Measurements from ENCODE around the gene SNAPIN. TPM values are rescaled to one million over a fixed set of nuclear protein-coding genes. Genes with fewer than 3 reads are reported as not detected.

Gene SNAPIN
- total RNA-seq, 1 experiment from 2014 or later: 23.4 TPM

DNA sequence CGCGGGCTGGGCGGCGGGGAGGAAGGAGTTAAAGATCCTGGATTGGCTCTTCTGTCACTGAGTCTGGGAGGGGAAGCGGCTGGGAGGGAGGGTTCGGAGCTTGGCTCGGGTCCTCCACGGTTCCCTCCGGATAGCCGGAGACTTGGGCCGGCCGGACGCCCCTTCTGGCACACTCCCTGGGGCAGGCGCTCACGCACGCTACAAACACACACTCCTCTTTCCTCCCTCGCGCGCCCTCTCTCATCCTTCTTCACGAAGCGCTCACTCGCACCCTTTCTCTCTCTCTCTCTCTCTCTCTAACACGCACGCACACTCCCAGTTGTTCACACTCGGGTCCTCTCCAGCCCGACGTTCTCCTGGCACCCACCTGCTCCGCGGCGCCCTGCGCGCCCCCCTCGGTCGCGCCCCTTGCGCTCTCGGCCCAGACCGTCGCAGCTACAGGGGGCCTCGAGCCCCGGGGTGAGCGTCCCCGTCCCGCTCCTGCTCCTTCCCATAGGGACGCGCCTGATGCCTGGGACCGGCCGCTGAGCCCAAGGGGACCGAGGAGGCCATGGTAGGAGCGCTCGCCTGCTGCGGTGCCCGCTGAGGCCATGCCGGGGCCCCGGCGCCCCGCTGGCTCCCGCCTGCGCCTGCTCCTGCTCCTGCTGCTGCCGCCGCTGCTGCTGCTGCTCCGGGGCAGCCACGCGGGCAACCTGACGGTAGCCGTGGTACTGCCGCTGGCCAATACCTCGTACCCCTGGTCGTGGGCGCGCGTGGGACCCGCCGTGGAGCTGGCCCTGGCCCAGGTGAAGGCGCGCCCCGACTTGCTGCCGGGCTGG, 20.2 kb downstream of the SNAPIN start, which contains the start of gene NPR1 (continued):
- TF ChIP-seq, protein P1, sequence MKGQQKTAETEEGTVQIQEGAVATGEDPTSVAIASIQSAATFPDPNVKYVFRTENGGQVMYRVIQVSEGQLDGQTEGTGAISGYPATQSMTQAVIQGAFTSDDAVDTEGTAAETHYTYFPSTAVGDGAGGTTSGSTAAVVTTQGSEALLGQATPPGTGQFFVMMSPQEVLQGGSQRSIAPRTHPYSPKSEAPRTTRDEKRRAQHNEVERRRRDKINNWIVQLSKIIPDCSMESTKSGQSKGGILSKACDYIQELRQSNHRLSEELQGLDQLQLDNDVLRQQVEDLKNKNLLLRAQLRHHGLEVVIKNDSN (CRISPR knock-in tag; IDR thresholded peaks at IDR 0.05): peak; percentile 41; the same call in 1 of the 2 replicates
- TF ChIP-seq ETV6 (CRISPR knock-in tag; IDR thresholded peaks at IDR 0.05): 0 out of 2 replicates have a peak, but pooled peaks have one; percentile 14
- 0 out of 2 replicates have a peak, but pooled peaks have one; percentile 70 for TF ChIP-seq JUN (CRISPR knock-in tag; IDR thresholded peaks at IDR 0.05)
- peak; percentile 65 for TF ChIP-seq MAX (CRISPR knock-in tag; IDR thresholded peaks at IDR 0.05)
- TF ChIP-seq RELA (CRISPR knock-in tag; IDR thresholded peaks at IDR 0.05; ENCODE audit: borderline replicate concordance): 0 out of 2 replicates have a peak, but pooled peaks have one; percentile 7
- TF ChIP-seq ATF3 (CRISPR knock-in tag; conservative IDR thresholded peaks at IDR 0.05): no peak
- peak; percentile 96 for TF ChIP-seq ZNF423 (CRISPR knock-in tag; IDR thresholded peaks at IDR 0.05)
- 0 out of 2 replicates have a peak, but pooled peaks have one; percentile 27 for TF ChIP-seq NR3C1 (CRISPR knock-in tag; conservative IDR thresholded peaks at IDR 0.05; ENCODE audit: low read depth)
- no peak for TF ChIP-seq EMX1 (CRISPR knock-in tag; IDR thresholded peaks at IDR 0.05)

DNA sequence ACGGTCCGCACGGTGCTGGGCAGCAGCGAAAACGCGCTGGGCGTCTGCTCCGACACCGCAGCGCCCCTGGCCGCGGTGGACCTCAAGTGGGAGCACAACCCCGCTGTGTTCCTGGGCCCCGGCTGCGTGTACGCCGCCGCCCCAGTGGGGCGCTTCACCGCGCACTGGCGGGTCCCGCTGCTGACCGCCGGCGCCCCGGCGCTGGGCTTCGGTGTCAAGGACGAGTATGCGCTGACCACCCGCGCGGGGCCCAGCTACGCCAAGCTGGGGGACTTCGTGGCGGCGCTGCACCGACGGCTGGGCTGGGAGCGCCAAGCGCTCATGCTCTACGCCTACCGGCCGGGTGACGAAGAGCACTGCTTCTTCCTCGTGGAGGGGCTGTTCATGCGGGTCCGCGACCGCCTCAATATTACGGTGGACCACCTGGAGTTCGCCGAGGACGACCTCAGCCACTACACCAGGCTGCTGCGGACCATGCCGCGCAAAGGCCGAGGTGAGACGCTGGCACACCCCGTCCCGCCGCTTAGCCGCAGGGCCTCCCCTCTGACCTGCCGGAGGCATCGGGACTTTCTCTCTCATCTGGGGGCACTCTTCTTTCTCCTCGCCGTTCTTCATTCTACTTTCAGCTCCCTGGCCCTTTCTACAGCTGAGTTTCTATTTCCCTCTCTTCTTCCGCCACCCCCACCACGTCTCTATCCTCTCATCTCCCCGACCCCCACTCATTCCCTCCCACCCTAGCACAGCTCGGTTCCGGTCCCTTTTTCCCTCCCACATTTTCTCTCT, 21.0 kb downstream of the SNAPIN start:
- CTCF ChIA-PET: interaction anchor here (0.6 to 4.7 kb wide), 27 partner anchors 12 to 324 kb away, joined by 3 to 52 read pairs (median 6); partner anchors contain the start of genes CHTOP, INTS3, RAB13 and S100A13
- Mint-ChIP-seq H3K36me3 (peaks cover 7% of the 10 kb centered on the region; the same call in 1 of the 2 replicates), H3K4me3 (peak overlapping the region; percentile 87), H3K27me3 (ENCODE audit: low read depth) (peaks cover 24% of the 10 kb centered on the region), H3K27ac (no peak overlapping the region), H3K9me3 (no peaks in the 10 kb centered on the region), H3K4me1 (peaks cover 18% of the 10 kb centered on the region)
- DNase-seq (ENCODE audit: low spot score) (peak; percentile 30), ATAC-seq (peak; percentile 20)
- POLR2A ChIA-PET: interaction anchor here (0.7 to 2.2 kb wide), 7 partner anchors 15 to 104 kb away, joined by 3 to 10 read pairs (median 3); partner anchors contain the start of genes INTS3 and SLC27A3
- TF ChIP-seq ZNF263 (CRISPR knock-in tag; IDR thresholded peaks at IDR 0.05; ENCODE audit: low read depth) (0 out of 2 replicates have a peak, but pooled peaks have one; percentile 40), ZBTB21 (CRISPR knock-in tag; IDR thresholded peaks at IDR 0.05; ENCODE audit: borderline replicate concordance) (0 out of 2 replicates have a peak, but pooled peaks have one; percentile 38), TP53 (CRISPR knock-in tag; IDR thresholded peaks at IDR 0.05) (peak; percentile 47; the same call in 1 of the 2 replicates), OVOL2 (CRISPR knock-in tag; IDR thresholded peaks at IDR 0.05; ENCODE audit: borderline replicate concordance) (no peak), MYBL2 (CRISPR knock-in tag; IDR thresholded peaks at IDR 0.05) (no peak)
- TF ChIP-seq, protein P2, sequence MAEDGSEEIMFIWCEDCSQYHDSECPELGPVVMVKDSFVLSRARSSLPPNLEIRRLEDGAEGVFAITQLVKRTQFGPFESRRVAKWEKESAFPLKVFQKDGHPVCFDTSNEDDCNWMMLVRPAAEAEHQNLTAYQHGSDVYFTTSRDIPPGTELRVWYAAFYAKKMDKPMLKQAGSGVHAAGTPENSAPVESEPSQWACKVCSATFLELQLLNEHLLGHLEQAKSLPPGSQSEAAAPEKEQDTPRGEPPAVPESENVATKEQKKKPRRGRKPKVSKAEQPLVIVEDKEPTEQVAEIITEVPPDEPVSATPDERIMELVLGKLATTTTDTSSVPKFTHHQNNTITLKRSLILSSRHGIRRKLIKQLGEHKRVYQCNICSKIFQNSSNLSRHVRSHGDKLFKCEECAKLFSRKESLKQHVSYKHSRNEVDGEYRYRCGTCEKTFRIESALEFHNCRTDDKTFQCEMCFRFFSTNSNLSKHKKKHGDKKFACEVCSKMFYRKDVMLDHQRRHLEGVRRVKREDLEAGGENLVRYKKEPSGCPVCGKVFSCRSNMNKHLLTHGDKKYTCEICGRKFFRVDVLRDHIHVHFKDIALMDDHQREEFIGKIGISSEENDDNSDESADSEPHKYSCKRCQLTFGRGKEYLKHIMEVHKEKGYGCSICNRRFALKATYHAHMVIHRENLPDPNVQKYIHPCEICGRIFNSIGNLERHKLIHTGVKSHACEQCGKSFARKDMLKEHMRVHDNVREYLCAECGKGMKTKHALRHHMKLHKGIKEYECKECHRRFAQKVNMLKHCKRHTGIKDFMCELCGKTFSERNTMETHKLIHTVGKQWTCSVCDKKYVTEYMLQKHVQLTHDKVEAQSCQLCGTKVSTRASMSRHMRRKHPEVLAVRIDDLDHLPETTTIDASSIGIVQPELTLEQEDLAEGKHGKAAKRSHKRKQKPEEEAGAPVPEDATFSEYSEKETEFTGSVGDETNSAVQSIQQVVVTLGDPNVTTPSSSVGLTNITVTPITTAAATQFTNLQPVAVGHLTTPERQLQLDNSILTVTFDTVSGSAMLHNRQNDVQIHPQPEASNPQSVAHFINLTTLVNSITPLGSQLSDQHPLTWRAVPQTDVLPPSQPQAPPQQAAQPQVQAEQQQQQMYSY (CRISPR knock-in tag; IDR thresholded peaks at IDR 0.05): 0 out of 2 replicates have a peak, but pooled peaks have one; percentile 46
- TF ChIP-seq, protein P3, sequence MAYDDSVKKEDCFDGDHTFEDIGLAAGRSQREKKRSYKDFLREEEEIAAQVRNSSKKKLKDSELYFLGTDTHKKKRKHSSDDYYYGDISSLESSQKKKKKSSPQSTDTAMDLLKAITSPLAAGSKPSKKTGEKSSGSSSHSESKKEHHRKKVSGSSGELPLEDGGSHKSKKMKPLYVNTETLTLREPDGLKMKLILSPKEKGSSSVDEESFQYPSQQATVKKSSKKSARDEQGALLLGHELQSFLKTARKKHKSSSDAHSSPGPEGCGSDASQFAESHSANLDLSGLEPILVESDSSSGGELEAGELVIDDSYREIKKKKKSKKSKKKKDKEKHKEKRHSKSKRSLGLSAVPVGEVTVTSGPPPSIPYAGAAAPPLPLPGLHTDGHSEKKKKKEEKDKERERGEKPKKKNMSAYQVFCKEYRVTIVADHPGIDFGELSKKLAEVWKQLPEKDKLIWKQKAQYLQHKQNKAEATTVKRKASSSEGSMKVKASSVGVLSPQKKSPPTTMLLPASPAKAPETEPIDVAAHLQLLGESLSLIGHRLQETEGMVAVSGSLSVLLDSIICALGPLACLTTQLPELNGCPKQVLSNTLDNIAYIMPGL (CRISPR knock-in tag; IDR thresholded peaks at IDR 0.05): peak; percentile 79; the same call in 1 of the 2 replicates

All from WTC11 (cell line).